HG02885 (cell line): ENCODE measurements around the gene DDX5.

Experiments used
- ATAC-seq: cut with Tn5 transposase; IDR thresholded peaks from one replicate; pipeline ENCODE4 v1.9.1; 2021; ENCODE audit warnings: mild to moderate bottlenecking; ENCODE audit not compliant: unreplicated experiment, poor library complexity

The DDX5 gene

DNA sequence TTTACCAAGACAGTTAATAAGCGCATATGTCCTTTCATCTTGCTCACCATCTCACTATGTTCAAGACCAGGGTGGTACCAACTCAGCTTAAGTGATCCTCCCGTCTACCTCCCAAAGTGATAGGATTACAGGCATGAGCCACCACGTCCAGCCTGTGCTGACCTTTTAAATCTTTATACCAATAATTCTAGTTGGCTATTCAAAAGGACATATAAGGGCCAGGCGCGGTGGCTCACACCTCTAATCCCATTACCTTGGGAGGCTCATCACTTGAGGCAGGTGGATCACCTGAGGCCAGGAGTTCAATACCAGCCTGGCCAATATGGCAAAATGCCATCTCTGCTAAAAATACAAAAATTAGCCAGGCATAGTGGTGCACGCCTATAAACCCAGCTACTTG, 3.1 kb upstream of the DDX5 start:
- no peak for ATAC-seq

DNA sequence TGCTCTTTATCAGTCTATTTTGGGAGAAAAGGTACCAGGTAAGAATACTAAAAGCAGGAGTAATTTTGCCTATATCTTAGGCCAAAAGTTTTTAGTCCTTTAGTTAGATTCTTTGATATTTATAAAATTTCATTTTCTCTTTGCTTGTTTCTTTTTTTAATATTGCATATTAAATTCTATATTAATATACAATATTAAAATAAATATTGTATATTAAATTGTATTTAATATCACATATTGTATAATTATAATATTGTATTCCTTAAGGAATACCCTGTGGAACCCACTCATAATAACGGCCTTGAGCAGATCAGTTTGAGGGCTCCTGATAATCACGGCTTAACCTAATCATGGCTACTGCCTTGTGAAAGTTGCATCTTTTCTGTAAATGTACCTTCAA, 2.6 kb upstream of the DDX5 start:
- no peak for ATAC-seq

DNA sequence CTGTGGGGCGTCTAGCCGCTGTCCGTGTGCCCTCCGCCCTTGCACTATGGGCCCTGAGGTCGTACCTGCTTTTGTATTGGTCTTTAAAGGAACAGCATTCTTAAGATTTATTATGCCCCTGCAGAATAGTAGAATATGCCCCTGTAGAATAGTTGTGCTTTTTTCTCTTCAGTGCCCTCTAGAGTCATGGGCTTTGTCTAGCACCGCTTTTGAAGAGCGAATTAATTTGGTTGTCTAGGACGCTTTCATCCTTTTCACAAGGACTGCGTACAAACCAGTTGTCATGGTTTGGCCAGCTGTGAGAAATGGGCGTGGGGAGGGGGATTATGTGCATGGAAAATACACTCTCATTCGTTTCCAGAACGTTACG, 1.3 kb upstream of the DDX5 start:
- ATAC-seq, result peak; percentile 14

DNA sequence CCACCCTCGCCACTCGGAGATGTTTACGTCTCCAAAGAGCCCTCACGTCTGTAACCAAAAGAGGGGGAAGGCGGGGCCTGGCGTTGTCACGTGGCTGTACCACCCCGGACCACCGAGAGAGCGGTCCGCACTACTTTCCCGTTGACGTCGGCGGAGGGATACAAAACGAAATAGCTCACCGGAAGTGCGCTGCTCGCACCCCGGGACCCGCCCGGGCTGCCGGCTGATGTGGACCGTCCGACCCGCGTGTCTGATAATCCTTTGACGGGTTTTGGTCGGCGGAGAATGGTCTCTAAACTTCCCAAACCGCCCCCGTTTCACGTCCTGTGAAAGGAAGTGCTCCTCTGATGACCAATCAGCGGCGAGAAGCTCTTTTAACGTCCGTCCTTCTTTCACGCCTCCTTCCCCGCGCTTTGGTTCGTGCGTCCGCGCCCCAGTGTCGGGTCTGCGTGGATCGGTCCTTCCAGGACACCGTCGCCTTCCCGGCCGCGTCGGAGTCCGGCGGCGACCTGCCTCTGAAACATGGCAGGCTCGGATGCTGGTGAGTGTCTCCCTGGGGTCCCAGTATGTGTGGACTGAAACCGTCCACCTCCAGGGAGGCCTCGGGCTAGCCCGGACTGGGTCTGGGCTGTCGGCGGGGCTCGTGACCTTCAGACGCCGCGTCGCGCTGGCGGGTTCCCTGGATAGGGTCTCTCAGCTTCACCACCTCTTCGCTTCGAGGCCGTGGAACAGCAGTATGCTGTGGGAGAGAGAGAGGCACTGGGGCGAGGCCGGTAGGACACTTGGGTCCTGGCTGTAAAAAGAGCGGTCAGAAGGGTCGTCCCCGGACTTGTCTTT, 705 bp upstream of the DDX5 start, which contains the start of gene CEP95:
CEP95 (plus strand) TSS at position 402 of the 837 bp plus-strand sequence; CDS start at position 523, 121 bp downstream.
- ATAC-seq, result peak; percentile 70

GRCh38 chr17:64505340-64506200, 519 bp downstream of the DDX5 start:
- peak; percentile 8 for ATAC-seq

DNA sequence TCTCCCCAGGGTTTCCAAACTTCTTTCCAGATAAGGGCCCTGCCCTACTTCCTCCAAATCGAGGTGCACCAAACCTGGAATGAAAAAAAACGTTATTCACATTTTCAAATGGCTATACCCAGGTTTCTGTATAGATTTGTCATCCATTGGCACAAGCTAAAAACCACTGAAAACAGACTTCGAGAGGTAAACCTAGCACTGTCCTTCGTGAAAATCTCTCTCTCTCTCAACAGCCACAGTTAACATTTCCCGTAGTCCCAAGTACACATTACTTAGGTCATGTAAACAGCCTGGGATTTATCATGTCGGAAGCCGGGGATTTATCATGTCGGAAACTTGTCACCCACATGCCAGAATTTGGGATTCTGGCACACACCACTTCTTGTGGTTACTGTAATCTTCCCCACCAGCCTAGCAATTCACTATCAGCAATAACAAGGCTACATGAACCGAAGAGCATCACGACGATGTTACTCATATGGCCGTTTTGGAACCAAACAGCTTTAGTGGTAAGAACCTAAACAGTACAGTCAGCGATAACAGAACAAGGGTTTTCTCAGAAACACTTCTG, 1.2 kb downstream of the DDX5 start:
- ATAC-seq, result no peak

DNA sequence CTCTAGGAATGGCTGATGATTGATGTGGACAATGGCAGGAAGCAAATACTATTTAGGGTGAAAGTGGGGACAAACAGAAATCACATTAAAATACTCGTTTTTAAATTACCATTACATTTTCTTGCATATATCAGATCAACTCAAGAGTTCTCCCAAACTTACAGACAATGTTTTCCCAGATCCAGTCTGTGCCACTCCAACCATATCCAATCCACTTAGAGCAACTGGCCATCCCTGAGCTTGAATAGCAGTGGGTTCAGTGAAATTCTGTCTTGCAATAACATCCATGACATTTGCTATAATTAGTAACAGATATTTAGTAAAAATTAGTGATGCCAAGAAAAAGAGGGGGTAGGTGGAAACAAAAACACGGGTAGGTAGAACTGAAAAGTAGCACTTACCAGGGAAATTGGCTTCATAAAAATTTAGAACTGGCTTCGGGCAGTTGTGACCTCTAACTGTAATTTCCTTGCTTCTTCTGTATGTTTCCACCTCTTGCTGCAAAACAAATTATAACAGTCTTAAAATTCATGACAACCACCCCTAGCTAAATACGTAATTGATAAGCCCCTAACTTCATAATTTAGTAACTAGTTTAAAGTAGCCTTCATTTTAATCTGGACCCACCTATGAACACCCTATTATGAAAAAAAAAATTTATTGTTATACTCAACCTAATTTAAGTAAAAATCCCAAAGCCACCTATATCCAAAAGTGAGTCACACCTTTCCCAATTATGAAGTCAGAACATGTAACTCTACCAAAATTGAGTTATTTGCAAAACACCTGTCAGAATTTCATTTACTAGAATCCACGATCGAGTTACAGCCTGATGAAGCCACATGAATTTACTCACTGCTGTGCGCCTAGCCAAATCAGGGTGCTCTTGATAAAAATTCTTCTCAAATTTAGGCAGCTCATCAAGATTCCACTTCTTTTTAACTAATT, 2.0 kb downstream of the DDX5 start:
- ATAC-seq, result no peak

- ATAC-seq, result no peak
Measured at GRCh38 chr17:64503341-64503740, 2.7 kb downstream of the DDX5 start.

- no peak for ATAC-seq
Measured at GRCh38 chr17:64502809-64503208, 3.3 kb downstream of the DDX5 start.

DNA sequence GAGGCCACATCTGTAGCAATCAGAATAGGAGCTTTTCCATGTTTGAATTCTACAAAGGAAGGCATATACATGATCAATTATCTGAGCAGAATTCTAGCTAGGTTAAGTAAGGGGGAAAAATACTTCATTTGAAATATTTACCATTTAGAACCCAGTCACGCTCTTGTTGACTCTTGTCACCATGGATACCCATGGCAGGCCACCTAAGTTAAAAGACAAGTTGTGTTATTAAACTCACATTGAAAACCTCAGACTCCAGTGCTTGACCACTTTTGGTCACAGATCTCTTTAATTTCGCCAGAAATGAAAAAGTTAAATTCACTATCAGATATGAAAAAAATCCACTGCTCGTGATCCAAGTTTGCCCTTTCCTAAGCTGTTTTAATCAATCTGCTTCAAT, 4.1 kb downstream of the DDX5 start:
- no peak for ATAC-seq

- ATAC-seq, result no peak
Measured at GRCh38 chr17:64500862-64501765, 5.0 kb downstream of the DDX5 start.

DNA sequence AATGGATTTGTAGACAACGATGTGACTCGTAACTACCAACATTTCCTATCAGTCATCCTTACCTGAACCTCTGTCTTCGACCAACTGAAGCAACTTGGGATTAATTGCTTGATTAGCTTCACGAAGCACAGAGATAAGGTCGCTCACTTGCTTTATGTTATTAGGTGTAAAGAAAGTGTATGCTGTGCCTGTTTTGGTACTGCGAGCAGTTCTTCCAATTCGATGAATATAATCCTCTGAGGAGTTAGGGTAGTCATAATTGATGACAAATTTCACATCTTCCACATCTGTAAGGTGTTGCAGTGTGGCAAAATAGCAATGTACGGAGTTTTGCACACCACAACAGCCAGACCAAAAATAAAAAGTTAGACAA, 5.6 kb downstream of the DDX5 start:
- no peak for ATAC-seq

DNA sequence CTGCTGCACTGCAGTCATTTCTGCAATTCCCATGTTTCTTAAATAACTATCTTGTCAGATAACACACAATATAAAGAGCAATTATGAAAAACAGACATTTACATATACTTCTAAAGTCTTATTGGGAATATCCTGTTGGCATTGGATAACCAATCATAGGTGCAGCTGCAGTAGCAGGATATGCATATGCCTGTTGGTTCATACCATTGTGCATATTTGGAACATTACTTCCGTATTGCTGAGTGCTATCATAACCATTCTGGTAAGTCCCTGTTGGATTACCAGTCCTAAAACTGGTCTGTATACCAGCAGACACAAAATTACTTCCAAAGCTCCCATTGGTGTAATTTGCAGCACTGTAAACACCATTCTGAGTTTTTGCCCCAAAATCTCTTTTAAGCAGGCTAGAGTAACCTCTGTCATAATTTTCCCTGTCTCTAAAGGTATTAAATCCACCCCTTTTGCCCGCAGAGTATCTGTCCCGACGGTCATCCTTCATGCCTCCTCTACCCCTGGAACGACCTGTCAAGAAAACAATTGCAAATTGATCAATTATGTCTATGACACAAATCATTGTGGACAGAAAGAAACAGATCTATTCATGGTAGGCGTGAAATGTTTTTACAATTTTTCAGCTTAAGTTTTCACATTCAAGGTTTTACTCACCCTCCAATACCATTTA, 6.1 kb downstream of the DDX5 start:
- ATAC-seq, result no peak

DNA sequence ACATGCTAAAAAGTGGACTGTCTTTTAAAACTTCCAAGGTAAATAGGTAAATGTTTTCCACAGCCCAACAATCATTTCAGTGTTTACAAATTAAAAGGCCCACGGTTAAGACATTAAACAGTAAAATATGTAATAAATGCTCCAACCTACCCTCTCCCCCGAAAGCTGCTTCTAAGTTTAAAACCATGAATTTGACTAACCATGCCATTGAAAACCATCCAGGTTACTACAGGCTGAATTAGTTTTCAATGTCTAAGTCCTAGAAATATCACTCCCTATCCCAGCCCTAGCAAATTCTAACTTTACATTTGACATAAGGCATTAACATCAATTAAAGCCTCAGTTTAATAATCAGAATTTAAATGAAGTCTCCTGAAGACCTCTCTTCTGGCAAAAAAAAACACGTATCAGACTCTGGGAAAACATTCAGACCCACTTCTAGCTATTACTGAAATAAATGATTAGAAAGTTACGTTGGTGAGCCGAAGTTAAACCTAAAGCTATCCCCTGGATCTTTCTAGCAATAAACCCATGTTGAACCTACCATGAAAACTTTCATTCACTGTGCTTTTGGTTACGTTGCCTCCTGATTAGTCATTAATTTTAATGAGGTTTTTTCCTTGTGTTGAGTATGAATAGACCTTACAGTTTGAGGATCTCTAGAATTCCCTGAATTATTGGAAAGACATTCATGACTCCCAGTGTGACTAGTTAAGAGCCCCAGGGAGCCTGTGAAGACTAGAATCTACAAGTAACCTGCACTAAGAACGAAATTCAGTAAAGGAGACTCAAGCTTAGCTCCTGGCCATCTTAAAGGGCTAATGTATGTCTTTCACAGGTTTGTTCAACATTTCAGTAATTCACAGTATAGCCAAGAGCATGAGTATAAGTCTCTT, 7.5 kb downstream of the DDX5 start:
- ATAC-seq, result no peak

DNA sequence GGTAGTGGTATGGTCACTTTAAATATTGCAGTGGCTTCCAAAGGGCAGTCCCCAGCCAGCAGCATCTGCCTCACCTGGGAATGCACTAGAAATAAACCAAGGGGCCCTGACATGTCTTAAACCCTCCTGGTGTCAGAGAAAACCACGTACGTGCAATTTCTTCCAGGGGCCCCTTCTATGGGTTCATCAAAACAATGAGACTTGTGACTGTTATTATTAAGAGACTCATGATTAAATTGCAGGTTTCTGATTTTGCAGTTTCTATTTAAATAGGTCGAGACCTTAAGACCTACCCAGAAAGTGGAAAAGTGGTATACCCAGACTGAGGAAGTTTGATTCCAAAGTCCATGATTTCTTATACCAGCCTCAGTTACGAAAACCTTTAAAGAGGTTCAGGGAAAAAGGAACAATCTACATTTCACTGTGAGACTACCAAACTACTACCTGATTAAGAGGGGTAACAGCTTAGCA, 8.5 kb downstream of the DDX5 start:
- ATAC-seq, result no peak

DNA sequence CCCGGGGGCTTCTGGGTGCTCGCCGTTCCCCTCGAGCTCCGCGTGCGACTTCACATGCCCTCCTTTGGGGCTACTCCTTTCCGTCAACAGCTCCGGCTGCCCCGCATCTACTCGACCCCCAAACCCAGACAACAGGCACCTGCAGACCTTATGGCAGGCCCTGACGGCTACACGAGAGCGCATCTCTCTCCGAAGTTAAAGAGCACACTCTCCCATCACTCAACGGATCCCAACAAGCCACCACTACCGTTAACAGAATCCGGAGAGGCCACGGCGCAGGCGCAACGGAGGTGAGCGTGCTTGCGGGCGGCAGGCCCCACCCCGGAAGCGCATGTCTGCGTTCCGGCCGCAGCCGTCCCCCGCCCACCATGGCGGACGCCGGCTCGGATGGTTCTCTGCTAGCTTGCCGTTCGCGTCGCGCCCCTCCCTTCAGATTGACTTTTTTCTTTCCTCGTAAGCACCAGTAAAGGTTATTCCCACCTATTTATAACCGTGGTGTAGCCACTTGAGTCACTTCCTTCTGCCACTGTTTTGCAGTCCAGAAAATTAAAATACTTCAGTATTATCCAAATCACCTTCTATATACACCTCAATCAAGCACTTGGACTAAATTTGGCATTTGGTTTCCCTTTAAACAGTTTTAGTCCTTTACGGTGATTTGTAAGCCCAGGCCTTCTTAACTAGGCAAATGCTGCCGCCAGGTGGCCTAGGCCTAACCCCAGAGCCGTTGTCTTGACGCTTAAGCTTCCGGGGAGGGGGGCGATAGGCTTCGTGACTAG, 9.1 kb downstream of the DDX5 start, which contains the start of gene POLG2:
POLG2 (minus strand) TSS at position 269 of the 779 bp plus-strand sequence; CDS start at position 183, 86 bp downstream.
- peak; percentile 88 for ATAC-seq
